SK-N-SH (cell line): ENCODE results near the gene RCN1. TPM values are rescaled to one million over a fixed set of nuclear protein-coding genes. Genes with fewer than 3 reads are reported as not detected.
A peak's percentile ranks its signal among the peaks of the same experiment; 100 is the strongest.

ENCODE experiments used
- CTCF ChIA-PET: fragments of 300-600, 350-600 bp; formaldehyde crosslinking; extraction: SDS; loops from one replicate; lab custom pipeline; 2021; lab: Yijun Ruan, JAX
- POLR2A ChIA-PET: fragments of 350-600 bp; sonication (Branson Sonifier 250); formaldehyde crosslinking; extraction: SDS; loops from one replicate; lab custom pipeline; 2020; ENCODE audit warnings: antibody characterized with exemption, inconsistent platforms; lab: Yijun Ruan, JAX
- DNase-seq: peaks from one replicate; pipeline ENCODE4 v3.0.0; 2012
- H2AFZ ChIP-seq: fragments of 200-600 bp; sonication (generic); 2 replicates; pipeline ENCODE4 v1.8.1; 2016; ENCODE audit warnings: antibody characterized with exemption, mild to moderate bottlenecking, low read depth
- H3F3A ChIP-seq: fragments of 200-600 bp; sonication (generic); replicated peaks from 2 replicates; pipeline ENCODE3; 2016; ENCODE audit warnings: antibody characterized with exemption, mild to moderate bottlenecking; ENCODE audit not compliant: insufficient read depth
- H3K27ac ChIP-seq, 2 experiments: fragments of 200-500 bp in 1 of 2; fragments of 200-600 bp in 1 of 2; sonication (Bioruptor generic) in 1 of 2; sonication (generic), shearing (Covaris generic) in 1 of 2; 2 replicates each; pipeline versions ENCODE4 v1.5.1 to v1.6.1; 2014 to 2016; ENCODE audit warnings: low read depth in 2 of 2, inconsistent platforms in 1 of 2, low read length in 1 of 2, mild to moderate bottlenecking in 1 of 2, mixed read lengths in 1 of 2
- H3K27me3 ChIP-seq: fragments of 200-600 bp; sonication (generic), shearing (Covaris generic); 2 replicates; pipeline ENCODE4 v1.6.1; 2016; ENCODE audit warnings: mixed run types; ENCODE audit not compliant: insufficient read depth
- H3K36me3 ChIP-seq, 2 experiments: fragments of 200-500 bp in 1 of 2; fragments of 200-600 bp in 1 of 2; sonication (Bioruptor generic) in 1 of 2; sonication (generic) in 1 of 2; replicated peaks in 1 of 2; 2 replicates each; pipeline versions ENCODE3 to v1.5.1; 2014 to 2016; ENCODE audit warnings: low read length in 1 of 2, mild to moderate bottlenecking in 1 of 2; ENCODE audit not compliant: insufficient read depth in 2 of 2, control insufficient read depth in 1 of 2
- H3K4me1 ChIP-seq, 2 experiments: fragments of 200-500 bp in 1 of 2; fragments of 200-600 bp in 1 of 2; sonication (Bioruptor generic) in 1 of 2; sonication (generic), shearing (Covaris generic) in 1 of 2; 2 replicates each; pipeline versions ENCODE4 v1.5.1 to v1.6.1; 2014 to 2016; ENCODE audit warnings: low read depth in 1 of 2, low read length in 1 of 2, mixed run types in 1 of 2; ENCODE audit not compliant: insufficient read depth in 2 of 2, control insufficient read depth in 1 of 2
- H3K4me2 ChIP-seq: fragments of 200-600 bp; sonication (generic), shearing (Covaris generic); 2 replicates; pipeline ENCODE4 v1.6.1; 2017; ENCODE audit warnings: mixed run types
- H3K4me3 ChIP-seq, 2 experiments: fragments of 200-500 bp in 1 of 2; fragments of 200-600 bp in 1 of 2; sonication (Bioruptor generic) in 1 of 2; sonication (generic), shearing (Covaris generic) in 1 of 2; 2 replicates each; pipeline versions ENCODE4 v1.5.1 to v1.8.1; 2014 to 2016; ENCODE audit warnings: low read depth in 2 of 2, inconsistent platforms in 1 of 2, low read length in 1 of 2, mild to moderate bottlenecking in 1 of 2, mixed read lengths in 1 of 2, moderate library complexity in 1 of 2
- H3K79me2 ChIP-seq: fragments of 200-600 bp; sonication (generic); 2 replicates; pipeline ENCODE4 v1.8.1; 2017; ENCODE audit warnings: mild to moderate bottlenecking; ENCODE audit not compliant: insufficient read depth
- H3K9ac ChIP-seq: fragments of 200-600 bp; sonication (generic); 2 replicates; pipeline ENCODE4 v1.6.1; 2017; ENCODE audit warnings: mixed run types
- H3K9me2 ChIP-seq: fragments of 200-600 bp; sonication (generic); 2 replicates; pipeline ENCODE4 v1.6.1; 2017; ENCODE audit warnings: mixed run types
- H3K9me3 ChIP-seq: fragments of 200-600 bp; sonication (generic); 2 replicates; pipeline ENCODE4 v1.6.1; 2017; ENCODE audit warnings: mixed run types, mild to moderate bottlenecking, moderate library complexity
- H4K20me1 ChIP-seq: fragments of 200-600 bp; sonication (generic); 2 replicates; pipeline ENCODE4 v1.6.1; 2017; ENCODE audit warnings: mild to moderate bottlenecking, mixed run types; ENCODE audit not compliant: insufficient read depth
- ELF1 ChIP-seq: IDR thresholded peaks from 2 replicates; pipeline ENCODE4 v1.4.0; 2012
- FOXJ3 ChIP-seq: sonication (generic); formaldehyde crosslinking; IDR thresholded peaks from 2 replicates; pipeline ENCODE4 v1.5.1; 2020; ENCODE audit warnings: mild to moderate bottlenecking, missing genetic modification reagents
- FOXM1 ChIP-seq: IDR thresholded peaks from 2 replicates; pipeline ENCODE4 v1.4.0; 2012; ENCODE audit warnings: low read depth, mild to moderate bottlenecking
- GABPA ChIP-seq: IDR thresholded peaks from 2 replicates; pipeline ENCODE4 v1.4.0; 2012; ENCODE audit warnings: low read depth, mild to moderate bottlenecking
- GATA2 ChIP-seq: sonication (generic); formaldehyde crosslinking; IDR thresholded peaks from 2 replicates; pipeline ENCODE4 v1.5.0; 2020; ENCODE audit warnings: mild to moderate bottlenecking, missing genetic modification reagents
- MXI1 ChIP-seq: IDR thresholded peaks from 2 replicates; pipeline ENCODE4 v1.6.1; 2012; ENCODE audit warnings: mild to moderate bottlenecking, low read depth, low read length, improper control_type of control experiment
- NFIC ChIP-seq: IDR thresholded peaks from 2 replicates; pipeline ENCODE4 v1.4.0; 2012; ENCODE audit warnings: borderline replicate concordance
- NRF1 ChIP-seq: IDR thresholded peaks from 2 replicates; pipeline ENCODE4 v1.6.1; 2012; ENCODE audit warnings: low read depth, mild to moderate bottlenecking, low read length
- RAD21 ChIP-seq: IDR thresholded peaks from 2 replicates; pipeline ENCODE4 v1.6.1; 2012; ENCODE audit warnings: mild to moderate bottlenecking, low read length
- RFX5 ChIP-seq: IDR thresholded peaks from 2 replicates; pipeline ENCODE4 v1.6.1; 2012; ENCODE audit warnings: mild to moderate bottlenecking, improper control_type of control experiment, low read length
- WGBS: methylation state at CpG from one replicate; pipeline ENCODE4 v1.1.6; 2017; ENCODE audit warnings: low lambda C conversion rate; 5-methylcytosine and 5-hydroxymethylcytosine counted together
- polyA plus RNA-seq, 3 experiments: library from polyadenylated mRNA; depleted of rRNA; stranded (reverse); fragments of >200 nt; gene quantifications; 2 replicates each; pipeline ENCODE4 v1.2.3, GENCODE V29; 2012
- TF ChIP-seq, protein P1 (sequence below): fragments of 200-600 bp; sonication (generic); IDR thresholded peaks from 2 replicates; pipeline ENCODE4 v1.6.1; 2017; ENCODE audit warnings: antibody characterized with exemption, mild to moderate bottlenecking, moderate library complexity
- TF ChIP-seq, protein P2 (sequence below): IDR thresholded peaks from 2 replicates; pipeline ENCODE4 v1.4.0; 2012; ENCODE audit warnings: low read depth
- TF ChIP-seq, protein P3 (sequence below): fragments of 150-350 bp; IDR thresholded peaks from 2 replicates; pipeline ENCODE4 v1.6.1; 2017; ENCODE audit warnings: antibody characterized with exemption, low read length, low read depth, borderline replicate concordance
- TF ChIP-seq, protein P4 (sequence below): IDR thresholded peaks from 2 replicates; pipeline ENCODE4 v1.6.1; 2012; ENCODE audit warnings: mild to moderate bottlenecking, low read depth, low read length, moderate library complexity

RCN1 gene
- polyA plus RNA-seq, 1 of the 3 experiments (the other 2 are of a cell fraction): 63.3 TPM

DNA sequence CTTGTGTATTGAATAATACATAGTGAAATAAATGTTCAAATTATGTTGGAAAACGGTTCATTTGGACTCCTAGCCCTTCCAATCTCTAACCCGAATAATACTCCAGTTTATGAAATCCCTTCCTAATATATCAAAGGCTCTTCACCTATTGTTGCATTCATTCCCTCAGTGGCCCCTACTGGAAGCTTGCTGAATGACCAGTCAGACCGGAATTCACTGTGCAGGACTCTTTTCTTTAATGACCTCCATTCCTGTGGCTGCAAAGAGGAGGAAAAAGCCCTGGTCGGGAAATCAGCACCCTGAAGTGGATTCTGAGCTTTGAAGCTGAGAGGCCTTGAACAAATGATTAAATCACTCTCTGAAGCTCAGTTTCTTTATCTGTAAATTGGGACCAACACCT lies 19.1 kb upstream of the RCN1 start:
- H3K79me2 ChIP-seq: no peaks in the 10 kb centered on the region
- no peak overlapping the region for H2AFZ ChIP-seq
- H3K36me3 ChIP-seq: no peaks in the 10 kb centered on the region
- no peaks in the 10 kb centered on the region for H4K20me1 ChIP-seq
- TF ChIP-seq RAD21 (peak; percentile 19; the same call in 1 of the 2 replicates), FOXM1 (no peak)
- TF ChIP-seq, protein P1, sequence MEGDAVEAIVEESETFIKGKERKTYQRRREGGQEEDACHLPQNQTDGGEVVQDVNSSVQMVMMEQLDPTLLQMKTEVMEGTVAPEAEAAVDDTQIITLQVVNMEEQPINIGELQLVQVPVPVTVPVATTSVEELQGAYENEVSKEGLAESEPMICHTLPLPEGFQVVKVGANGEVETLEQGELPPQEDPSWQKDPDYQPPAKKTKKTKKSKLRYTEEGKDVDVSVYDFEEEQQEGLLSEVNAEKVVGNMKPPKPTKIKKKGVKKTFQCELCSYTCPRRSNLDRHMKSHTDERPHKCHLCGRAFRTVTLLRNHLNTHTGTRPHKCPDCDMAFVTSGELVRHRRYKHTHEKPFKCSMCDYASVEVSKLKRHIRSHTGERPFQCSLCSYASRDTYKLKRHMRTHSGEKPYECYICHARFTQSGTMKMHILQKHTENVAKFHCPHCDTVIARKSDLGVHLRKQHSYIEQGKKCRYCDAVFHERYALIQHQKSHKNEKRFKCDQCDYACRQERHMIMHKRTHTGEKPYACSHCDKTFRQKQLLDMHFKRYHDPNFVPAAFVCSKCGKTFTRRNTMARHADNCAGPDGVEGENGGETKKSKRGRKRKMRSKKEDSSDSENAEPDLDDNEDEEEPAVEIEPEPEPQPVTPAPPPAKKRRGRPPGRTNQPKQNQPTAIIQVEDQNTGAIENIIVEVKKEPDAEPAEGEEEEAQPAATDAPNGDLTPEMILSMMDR: peak; percentile 54
- CTCF ChIA-PET: interaction anchor here (0.9 to 2.7 kb wide), 6 partner anchors 8 to 105 kb away, joined by 3 to 14 read pairs (median 6); no protein-coding TSS in a partner anchor
- H3K9ac ChIP-seq: no peak overlapping the region
- 18% methylated on average over 4 of the region's 4 CpGs for WGBS
- H3K4me1 ChIP-seq: peaks cover 0 to 4% of the 10 kb centered on the region in 2 experiments; a peak in 2 of 4 replicates
- no peaks in the 10 kb centered on the region for H3K9me3 ChIP-seq
- H3K27me3 ChIP-seq: peaks cover 43% of the 10 kb centered on the region
- no peak overlapping the region for H3K27ac ChIP-seq
- H3F3A ChIP-seq: no peaks in the 10 kb centered on the region
- no peaks in the 10 kb centered on the region for H3K9me2 ChIP-seq
- H3K4me2 ChIP-seq: 0 out of 2 replicates have a peak overlapping the region, but pooled peaks have one; percentile 6
- POLR2A ChIA-PET: interaction anchor here (0.8 kb wide), 1 partner anchor 19 kb away, joined by 3 read pairs; the partner anchor contains the start of gene RCN1
- DNase-seq: peak; percentile 23
- no peak overlapping the region for H3K4me3 ChIP-seq

DNA sequence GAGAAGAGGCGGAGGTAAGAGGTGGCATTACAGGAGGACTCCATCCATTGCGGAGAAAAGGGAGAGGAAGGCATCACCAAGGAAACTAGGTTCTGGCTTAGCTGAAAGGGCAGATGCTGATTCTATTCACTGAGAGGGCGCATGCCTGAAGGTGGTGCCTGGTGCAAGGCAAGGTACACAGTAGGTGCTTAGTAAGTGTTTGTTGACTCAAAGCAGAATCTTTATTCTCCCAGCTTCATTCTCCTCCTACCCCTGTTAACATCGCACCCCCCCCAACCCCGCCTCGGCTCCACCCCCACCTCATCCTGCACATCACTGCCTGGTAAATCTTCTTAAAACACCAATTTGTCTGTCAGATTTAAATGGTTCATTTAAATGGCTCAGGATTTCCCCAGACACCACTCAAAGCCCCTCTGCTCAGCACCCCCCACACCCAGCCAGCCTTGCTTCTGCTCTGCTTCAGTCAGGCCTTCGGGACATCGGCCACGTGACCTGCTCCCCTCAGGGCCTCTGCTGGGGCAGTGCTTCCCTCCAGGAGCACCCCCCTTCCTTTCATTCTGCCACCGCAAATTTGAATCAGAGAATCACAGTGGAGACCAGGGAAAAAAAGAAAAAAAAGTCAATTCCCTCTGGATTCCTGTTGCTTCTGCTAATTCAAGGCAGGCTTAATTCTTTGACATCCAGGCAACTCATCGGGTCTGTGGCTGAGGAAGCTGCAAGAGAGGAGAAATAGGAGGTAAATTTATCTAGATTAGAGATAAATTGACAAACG lies 17.8 kb upstream of the RCN1 start:
- Histone ChIP-seq H3K27ac (no peak overlapping the region), H3K79me2 (no peaks in the 10 kb centered on the region), H3K4me3 (no peak overlapping the region), H4K20me1 (no peaks in the 10 kb centered on the region), H3K4me1 (peaks cover 0 to 4% of the 10 kb centered on the region in 2 experiments; a peak in 2 of 4 replicates), H3K9ac (no peak overlapping the region), H3F3A (no peaks in the 10 kb centered on the region), H3K27me3 (peaks cover 31% of the 10 kb centered on the region; the same call in 1 of the 2 replicates), H3K9me3 (no peaks in the 10 kb centered on the region), H3K9me2 (no peaks in the 10 kb centered on the region), H2AFZ (no peak overlapping the region), H3K4me2 (no peak overlapping the region), H3K36me3 (no peaks in the 10 kb centered on the region)
- TF ChIP-seq ELF1 (no peak), NFIC (no peak), GATA2 (no peak), RFX5 (no peak), FOXJ3 (CRISPR knock-in tag) (no peak), NRF1 (no peak), MXI1 (no peak), GABPA (no peak)
- TF ChIP-seq, protein P2, sequence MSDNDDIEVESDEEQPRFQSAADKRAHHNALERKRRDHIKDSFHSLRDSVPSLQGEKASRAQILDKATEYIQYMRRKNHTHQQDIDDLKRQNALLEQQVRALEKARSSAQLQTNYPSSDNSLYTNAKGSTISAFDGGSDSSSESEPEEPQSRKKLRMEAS: no peak
- TF ChIP-seq, protein P3, sequence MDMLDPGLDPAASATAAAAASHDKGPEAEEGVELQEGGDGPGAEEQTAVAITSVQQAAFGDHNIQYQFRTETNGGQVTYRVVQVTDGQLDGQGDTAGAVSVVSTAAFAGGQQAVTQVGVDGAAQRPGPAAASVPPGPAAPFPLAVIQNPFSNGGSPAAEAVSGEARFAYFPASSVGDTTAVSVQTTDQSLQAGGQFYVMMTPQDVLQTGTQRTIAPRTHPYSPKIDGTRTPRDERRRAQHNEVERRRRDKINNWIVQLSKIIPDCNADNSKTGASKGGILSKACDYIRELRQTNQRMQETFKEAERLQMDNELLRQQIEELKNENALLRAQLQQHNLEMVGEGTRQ: no peak
- TF ChIP-seq, protein P4, sequence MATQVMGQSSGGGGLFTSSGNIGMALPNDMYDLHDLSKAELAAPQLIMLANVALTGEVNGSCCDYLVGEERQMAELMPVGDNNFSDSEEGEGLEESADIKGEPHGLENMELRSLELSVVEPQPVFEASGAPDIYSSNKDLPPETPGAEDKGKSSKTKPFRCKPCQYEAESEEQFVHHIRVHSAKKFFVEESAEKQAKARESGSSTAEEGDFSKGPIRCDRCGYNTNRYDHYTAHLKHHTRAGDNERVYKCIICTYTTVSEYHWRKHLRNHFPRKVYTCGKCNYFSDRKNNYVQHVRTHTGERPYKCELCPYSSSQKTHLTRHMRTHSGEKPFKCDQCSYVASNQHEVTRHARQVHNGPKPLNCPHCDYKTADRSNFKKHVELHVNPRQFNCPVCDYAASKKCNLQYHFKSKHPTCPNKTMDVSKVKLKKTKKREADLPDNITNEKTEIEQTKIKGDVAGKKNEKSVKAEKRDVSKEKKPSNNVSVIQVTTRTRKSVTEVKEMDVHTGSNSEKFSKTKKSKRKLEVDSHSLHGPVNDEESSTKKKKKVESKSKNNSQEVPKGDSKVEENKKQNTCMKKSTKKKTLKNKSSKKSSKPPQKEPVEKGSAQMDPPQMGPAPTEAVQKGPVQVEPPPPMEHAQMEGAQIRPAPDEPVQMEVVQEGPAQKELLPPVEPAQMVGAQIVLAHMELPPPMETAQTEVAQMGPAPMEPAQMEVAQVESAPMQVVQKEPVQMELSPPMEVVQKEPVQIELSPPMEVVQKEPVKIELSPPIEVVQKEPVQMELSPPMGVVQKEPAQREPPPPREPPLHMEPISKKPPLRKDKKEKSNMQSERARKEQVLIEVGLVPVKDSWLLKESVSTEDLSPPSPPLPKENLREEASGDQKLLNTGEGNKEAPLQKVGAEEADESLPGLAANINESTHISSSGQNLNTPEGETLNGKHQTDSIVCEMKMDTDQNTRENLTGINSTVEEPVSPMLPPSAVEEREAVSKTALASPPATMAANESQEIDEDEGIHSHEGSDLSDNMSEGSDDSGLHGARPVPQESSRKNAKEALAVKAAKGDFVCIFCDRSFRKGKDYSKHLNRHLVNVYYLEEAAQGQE: no peak
- WGBS: 42% methylated on average over 12 of the region's 12 CpGs
- POLR2A ChIA-PET: no interaction called here
- CTCF ChIA-PET: interaction anchor here (0.6 to 2.7 kb wide), 7 partner anchors 21 to 103 kb away, joined by 3 to 14 read pairs (median 4); no protein-coding TSS in a partner anchor
- peak; percentile 16 for DNase-seq
